Activated T-cell treated with anti-CD3 and anti-CD28 coated beads, Interleukin-2, amount 50 U/mL, for 24 hours (primary cell): ENCODE data around the gene TBC1D23.
"Not testable (repeated sequence)": the region's sequence is repeated elsewhere in the genome, so short reads cannot be mapped to it uniquely, and the experiment has no call there.

Experiments
- DNase-seq: peaks from one replicate; pipeline ENCODE4 v3.0.0-alpha.2; 2020
- H3K27ac Mint-ChIP-seq: 2 replicates; pipeline ENCODE4 v1.8.0; 2020; ENCODE audit warnings: mild to moderate bottlenecking, mixed read lengths
- H3K27me3 Mint-ChIP-seq: 2 replicates; pipeline ENCODE4 v1.8.0; 2020; ENCODE audit warnings: mixed read lengths
- H3K36me3 Mint-ChIP-seq: 2 replicates; pipeline ENCODE4 v1.8.0; 2020; ENCODE audit warnings: low read depth, mixed read lengths
- H3K4me1 Mint-ChIP-seq: 2 replicates; pipeline ENCODE4 v1.8.0; 2020; ENCODE audit warnings: low read depth, mixed read lengths
- H3K4me3 Mint-ChIP-seq: 2 replicates; pipeline ENCODE4 v1.8.0; 2020; ENCODE audit warnings: mild to moderate bottlenecking, moderate library complexity, mixed read lengths
- H3K9me3 Mint-ChIP-seq: 2 replicates; pipeline ENCODE4 v1.8.0; 2020; ENCODE audit warnings: mixed read lengths

Gene TBC1D23

DNA sequence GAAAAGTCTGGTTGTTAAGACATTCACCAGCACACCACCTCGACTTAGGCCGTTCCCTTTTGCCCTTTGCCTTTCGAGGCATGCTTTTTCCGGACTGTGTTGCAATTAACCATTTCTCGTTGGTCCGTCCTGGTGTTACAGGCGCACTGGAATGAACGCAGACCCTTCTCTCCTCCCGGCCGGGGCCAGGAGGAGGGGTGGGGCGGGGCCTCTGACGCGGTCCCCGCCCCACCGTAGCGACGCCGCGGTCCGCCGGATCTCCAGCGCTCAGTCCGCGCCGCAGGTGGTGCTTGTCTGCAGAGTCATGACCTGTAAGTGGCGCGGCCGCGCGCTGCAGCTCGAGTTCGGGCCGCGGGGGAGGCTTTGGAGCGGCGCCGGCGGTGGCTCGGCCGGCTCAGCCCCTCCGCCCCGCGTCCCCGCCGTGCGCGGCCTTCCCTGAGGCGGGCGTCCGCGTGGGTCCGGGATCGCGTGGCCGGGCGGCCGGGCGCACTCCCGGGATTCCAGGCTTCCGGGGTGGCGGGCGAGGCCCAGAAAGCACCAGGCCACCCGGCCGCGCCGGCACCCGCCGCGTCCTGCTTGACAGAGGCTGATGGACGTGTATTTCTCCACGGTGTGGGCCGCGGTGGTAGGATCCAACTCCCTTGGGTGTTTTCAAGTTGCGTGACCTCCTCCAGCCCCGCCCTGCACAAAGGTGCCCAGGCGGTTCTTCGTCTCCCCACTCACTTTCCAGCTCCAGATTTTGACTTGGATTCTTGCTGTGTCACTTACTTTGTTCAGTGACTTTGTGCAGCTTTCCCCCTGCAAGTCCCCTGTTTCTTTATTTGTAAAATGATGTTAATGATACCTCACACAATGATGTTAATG, 73.9 kb downstream of the TBC1D23 start, which contains the start of gene NIT2:
TSS of gene NIT2 (plus strand) at position 270 of the 864 bp plus-strand sequence. CDS start at position 305, 35 bp downstream.
- H3K36me3 Mint-ChIP-seq, result peaks cover 26% of the 10 kb centered on the region
- no peaks in the 10 kb centered on the region for H3K27me3 Mint-ChIP-seq
- peak within 1 kb of the TSS; percentile 92 for H3K4me3 Mint-ChIP-seq
- DNase-seq, result peak; percentile 88
- H3K9me3 Mint-ChIP-seq, result no peaks in the 10 kb centered on the region
- H3K27ac Mint-ChIP-seq, result peak within 1 kb of the TSS; percentile 95
- H3K4me1 Mint-ChIP-seq, result peaks cover 27% of the 10 kb centered on the region

DNA sequence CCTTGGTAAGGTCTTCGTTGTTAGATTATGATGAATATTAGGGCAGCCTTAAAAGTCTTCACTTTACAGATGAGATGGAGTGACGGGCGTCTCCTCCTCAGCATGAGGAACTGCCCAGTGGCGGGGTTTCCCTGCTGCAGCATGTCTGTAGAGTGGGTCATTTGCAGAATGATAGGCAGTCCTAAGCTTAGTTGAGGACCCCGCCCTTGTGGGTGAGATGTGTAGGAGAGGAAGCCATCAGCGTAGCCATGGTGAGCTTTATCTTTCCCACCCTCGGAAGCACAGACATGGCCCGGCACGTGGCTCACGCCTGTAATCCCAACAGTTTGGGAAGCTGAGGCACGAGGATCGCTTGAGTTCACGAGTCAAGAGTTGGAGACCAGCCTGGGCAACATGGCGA, 74.6 kb downstream of the TBC1D23 start:
- peak overlapping the region; percentile 92 for H3K4me3 Mint-ChIP-seq
- peaks cover 27% of the 10 kb centered on the region for H3K4me1 Mint-ChIP-seq
- peaks cover 31% of the 10 kb centered on the region for H3K36me3 Mint-ChIP-seq
- peak; percentile 45 for DNase-seq
- H3K9me3 Mint-ChIP-seq, result no peaks in the 10 kb centered on the region
- H3K27ac Mint-ChIP-seq, result peak overlapping the region; percentile 95
- no peaks in the 10 kb centered on the region for H3K27me3 Mint-ChIP-seq

DNA sequence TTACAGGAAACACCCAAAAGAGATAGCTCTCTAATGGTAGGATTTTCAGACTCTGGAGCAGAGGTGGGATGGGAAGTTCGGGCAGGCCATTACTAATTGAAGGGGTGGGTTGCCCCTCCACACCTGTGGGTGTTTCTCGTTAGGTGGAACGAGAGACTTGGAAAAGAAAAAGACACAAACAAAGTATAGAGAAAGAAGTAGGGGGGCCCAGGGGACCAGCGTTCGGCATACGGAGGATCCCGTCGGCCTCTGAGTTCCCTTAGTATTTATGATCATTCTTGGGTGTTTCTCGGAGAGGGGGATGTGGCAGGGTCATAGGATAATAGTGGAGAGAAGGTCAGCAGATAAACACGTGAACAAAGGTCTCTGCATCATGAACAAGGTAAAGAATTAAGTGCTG, 75.4 kb downstream of the TBC1D23 start:
- H3K4me3 Mint-ChIP-seq, result peak overlapping the region; percentile 92
- peak overlapping the region; percentile 39 for H3K27ac Mint-ChIP-seq

DNA sequence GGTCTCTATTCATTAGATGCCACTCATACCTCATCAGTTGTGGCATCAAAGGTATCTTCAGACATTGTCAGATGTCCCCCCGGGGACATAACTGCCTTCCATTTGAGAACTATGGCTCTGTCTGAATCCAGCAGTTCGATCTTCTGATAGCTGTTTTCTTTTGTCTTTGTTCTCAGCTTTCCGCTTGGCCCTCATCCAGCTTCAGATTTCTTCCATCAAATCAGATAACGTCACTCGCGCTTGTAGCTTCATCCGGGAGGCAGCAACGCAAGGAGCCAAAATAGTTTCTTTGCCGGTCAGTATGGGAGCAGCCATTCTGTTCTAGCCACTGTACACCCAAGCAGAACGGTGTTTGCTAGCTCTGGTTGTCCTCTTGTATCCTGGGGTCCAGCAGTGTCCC, 78.1 kb downstream of the TBC1D23 start:
- Mint-ChIP-seq H3K36me3 (peaks cover 66% of the 10 kb centered on the region), H3K4me3 (no peak overlapping the region), H3K9me3 (no peaks in the 10 kb centered on the region), H3K27ac (no peak overlapping the region), H3K27me3 (no peaks in the 10 kb centered on the region), H3K4me1 (peaks cover 32% of the 10 kb centered on the region)
- no peak for DNase-seq

More for the DNA sequence above, 75.4 kb downstream of the TBC1D23 start:
- H3K4me1 Mint-ChIP-seq, result peaks cover 27% of the 10 kb centered on the region
- H3K9me3 Mint-ChIP-seq, DNase-seq, H3K27me3 Mint-ChIP-seq: not testable (repeated sequence)
- H3K36me3 Mint-ChIP-seq, result peaks cover 39% of the 10 kb centered on the region

DNA sequence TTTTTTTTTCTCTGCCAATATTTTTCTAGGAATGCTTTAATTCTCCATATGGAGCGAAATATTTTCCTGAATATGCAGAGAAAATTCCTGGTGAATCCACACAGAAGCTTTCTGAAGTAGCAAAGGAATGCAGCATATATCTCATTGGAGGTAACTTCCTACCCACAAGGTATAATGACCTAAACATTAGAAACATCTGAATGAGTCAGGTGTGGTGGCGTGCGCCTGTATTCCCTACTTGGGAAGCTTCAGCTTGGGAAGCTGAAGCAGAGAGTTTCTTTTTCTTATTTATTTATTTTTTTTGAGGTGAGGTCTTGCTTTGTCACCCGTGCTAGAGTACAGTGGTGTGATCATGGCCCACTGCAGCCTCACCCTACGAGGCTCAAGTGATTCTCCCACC, 79.0 kb downstream of the TBC1D23 start:
- no peaks in the 10 kb centered on the region for H3K9me3 Mint-ChIP-seq
- H3K27ac Mint-ChIP-seq, result no peak overlapping the region
- H3K4me1 Mint-ChIP-seq, result peaks cover 26% of the 10 kb centered on the region
- no peak for DNase-seq
- H3K4me3 Mint-ChIP-seq, result no peak overlapping the region
- H3K36me3 Mint-ChIP-seq, result peaks cover 75% of the 10 kb centered on the region
- H3K27me3 Mint-ChIP-seq, result no peaks in the 10 kb centered on the region

DNA sequence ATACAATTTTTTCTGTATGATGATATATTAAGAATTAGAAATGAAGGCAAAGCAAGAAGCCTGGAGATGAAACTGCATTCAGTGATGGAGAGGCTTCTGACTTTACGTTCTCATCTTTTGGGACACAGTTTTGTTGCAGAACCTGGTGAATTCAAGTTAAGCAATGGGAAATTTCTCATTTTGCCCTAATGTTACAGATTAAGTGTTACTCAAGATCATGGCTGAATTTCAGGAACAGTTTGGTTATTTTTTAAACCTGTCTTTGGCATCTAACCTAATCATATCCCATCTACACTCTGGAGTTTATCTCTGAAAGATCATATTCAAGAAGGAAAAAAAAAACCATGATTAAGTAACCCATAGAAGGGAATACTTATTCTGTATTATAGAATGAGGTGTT, 79.7 kb downstream of the TBC1D23 start:
- Mint-ChIP-seq H3K36me3 (peaks cover 74% of the 10 kb centered on the region), H3K27ac (peak overlapping the region; percentile 30), H3K4me1 (peaks cover 20% of the 10 kb centered on the region), H3K9me3 (no peaks in the 10 kb centered on the region), H3K4me3 (no peak overlapping the region), H3K27me3 (no peaks in the 10 kb centered on the region)
- DNase-seq, result no peak

DNA sequence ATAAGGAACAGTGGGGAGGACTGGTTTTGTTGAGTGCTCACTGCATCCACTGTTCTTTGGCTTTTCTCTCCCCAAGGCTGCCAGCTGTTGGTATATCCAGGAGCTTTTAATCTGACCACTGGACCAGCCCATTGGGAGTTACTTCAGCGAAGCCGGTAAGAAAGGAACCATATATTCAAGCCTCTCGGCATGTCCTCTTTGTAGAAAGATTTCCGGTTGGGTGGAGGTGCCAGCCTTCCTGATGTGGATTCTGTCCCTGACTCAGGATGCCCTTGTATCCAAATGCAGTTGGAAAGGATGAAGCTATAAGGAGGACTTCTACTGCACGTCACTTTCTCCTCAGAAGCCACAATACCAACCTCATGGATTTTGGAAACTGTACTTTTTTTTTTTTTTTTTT, 87.9 kb downstream of the TBC1D23 start:
- H3K4me3 Mint-ChIP-seq, result no peak overlapping the region
- H3K27me3 Mint-ChIP-seq, result no peaks in the 10 kb centered on the region
- no peak overlapping the region for H3K27ac Mint-ChIP-seq
- no peak for DNase-seq
- peaks cover 96% of the 10 kb centered on the region for H3K36me3 Mint-ChIP-seq
- no peaks in the 10 kb centered on the region for H3K9me3 Mint-ChIP-seq
- H3K4me1 Mint-ChIP-seq, result peaks cover under 1% of the 10 kb centered on the region

DNA sequence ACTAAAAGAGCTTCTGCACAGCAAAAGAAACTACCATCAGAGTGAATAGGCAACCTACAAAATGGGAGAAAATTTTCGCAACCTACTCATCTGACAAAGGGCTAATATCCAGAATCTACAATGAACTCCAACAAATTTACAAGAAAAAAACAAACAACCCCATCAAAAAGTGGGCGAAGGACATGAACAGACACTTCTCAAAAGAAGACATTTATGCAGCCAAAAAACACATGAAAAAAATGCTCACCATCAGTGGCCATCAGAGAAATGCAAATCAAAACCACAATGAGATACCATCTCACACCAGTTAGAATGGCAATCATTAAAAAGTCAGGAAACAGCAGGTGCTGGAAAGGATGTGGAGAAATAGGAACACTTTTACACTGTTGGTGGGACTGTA, 91.0 kb downstream of the TBC1D23 start:
- not testable (repeated sequence) for H3K27me3 Mint-ChIP-seq, H3K4me3 Mint-ChIP-seq, H3K27ac Mint-ChIP-seq, H3K9me3 Mint-ChIP-seq, H3K4me1 Mint-ChIP-seq, DNase-seq
- peaks cover 96% of the 10 kb centered on the region for H3K36me3 Mint-ChIP-seq

DNA sequence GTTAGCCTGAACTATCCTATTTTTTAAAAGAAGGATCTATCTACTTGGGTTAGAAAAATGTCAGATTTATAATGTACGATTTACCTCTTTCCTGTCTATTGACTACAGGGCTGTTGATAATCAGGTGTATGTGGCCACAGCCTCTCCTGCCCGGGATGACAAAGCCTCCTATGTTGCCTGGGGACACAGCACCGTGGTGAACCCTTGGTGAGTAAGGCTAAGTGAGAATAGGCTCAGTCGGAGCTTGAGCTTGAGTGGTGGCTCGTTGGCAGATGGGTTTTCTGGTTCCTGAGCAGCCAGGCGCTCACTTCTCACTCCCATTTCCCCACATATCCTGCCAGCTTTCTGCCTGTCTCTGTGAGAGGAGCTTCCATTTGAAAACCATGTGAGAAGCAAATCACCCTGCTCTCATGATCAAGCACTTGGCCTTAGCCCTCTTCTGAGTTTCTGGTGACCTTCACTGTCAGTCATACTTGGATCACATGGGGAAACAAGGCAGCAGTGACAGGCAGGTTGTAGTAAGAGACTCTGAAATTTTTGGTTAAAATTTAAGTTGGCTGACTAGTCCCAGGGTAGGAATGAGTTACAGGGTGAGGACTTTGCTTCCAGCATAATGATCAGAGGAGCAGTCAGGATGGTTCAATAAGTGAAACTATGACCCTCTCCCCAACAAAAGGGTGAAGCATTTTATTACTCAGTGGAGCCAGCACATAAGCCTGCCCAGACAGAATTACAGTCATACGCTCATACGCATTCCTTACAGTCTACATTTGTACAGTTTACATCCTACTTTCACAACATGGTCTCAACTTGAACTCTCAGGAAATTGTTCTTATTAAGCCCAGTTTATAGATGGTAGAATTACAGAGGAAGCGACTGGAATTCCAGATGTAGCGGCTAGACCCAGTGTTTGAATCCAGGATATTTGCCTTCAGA, 91.8 kb downstream of the TBC1D23 start:
- Mint-ChIP-seq H3K27ac (no peak overlapping the region), H3K36me3 (peaks cover 93% of the 10 kb centered on the region), H3K27me3 (no peaks in the 10 kb centered on the region), H3K4me1 (no peaks in the 10 kb centered on the region), H3K4me3 (no peak overlapping the region), H3K9me3 (no peaks in the 10 kb centered on the region)
- DNase-seq, result no peak

DNA sequence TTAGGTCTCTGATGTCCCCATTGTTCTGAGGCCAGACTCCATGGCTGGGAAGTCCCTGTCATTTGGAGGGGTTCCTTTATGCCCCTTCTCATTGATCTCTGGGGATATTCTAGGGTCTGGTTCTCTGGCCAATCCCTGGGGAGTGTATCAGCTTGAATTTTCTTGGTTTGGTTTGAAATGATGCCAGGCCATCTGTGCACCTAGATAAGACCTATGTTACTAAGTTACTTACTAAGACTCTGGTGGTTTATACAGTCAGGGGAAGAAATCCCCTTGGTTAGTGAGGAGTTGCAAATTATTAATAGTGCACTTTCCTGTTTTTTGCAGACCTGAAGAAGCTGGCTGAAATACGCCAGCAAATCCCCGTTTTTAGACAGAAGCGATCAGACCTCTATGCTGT, 94.1 kb downstream of the TBC1D23 start:
- no peaks in the 10 kb centered on the region for H3K27me3 Mint-ChIP-seq
- no peaks in the 10 kb centered on the region for H3K4me1 Mint-ChIP-seq
- no peaks in the 10 kb centered on the region for H3K9me3 Mint-ChIP-seq
- H3K27ac Mint-ChIP-seq, result peak overlapping the region; percentile 9
- H3K4me3 Mint-ChIP-seq, result no peak overlapping the region
- DNase-seq, result no peak
- peaks cover 93% of the 10 kb centered on the region for H3K36me3 Mint-ChIP-seq

DNA sequence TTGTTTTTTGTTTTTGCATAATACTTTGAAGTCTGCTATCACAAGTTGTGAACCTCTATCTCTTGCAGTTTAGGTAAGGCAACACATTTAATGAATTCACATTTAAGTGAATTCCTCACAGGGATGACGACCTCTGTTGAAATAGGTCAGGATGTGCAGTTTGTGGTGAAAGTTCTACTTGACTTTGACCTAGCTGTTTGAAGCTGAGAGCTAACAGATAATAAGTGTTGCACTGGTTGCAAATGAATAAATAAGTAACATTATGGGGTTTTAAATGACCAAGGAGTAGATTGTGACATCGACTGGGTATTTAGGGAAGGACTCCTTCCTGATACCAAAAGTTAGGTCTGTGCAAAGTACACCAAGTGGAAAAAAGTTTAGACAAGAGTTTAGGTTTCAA, 97.6 kb downstream of the TBC1D23 start:
- DNase-seq, result no peak
- Mint-ChIP-seq H3K4me1 (no peaks in the 10 kb centered on the region), H3K4me3 (no peak overlapping the region), H3K27ac (no peak overlapping the region), H3K9me3 (no peaks in the 10 kb centered on the region), H3K36me3 (peaks cover 94% of the 10 kb centered on the region), H3K27me3 (no peaks in the 10 kb centered on the region)

DNA sequence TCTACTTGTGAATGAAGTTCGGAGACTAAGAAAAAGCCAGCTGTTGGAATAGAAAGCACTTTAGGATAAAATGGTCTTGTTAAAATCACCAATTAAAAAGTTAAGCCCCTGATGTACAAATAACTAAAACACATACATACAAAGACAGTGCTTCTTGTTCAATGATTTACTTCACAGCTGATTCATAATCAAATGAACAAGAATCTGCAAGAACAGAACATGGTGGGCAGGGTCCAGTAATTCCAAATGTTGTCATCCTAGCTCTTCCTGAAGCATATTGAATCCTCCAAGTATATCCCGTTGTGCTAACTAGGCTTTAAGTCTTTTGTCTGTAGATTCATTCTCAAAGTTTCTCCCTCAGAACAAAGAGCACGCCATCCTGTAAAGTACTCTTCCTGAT, 98.2 kb downstream of the TBC1D23 start:
- Mint-ChIP-seq H3K27ac (peak overlapping the region; percentile 5), H3K27me3 (no peaks in the 10 kb centered on the region), H3K4me1 (no peaks in the 10 kb centered on the region), H3K4me3 (no peak overlapping the region), H3K36me3 (peaks cover 94% of the 10 kb centered on the region), H3K9me3 (no peaks in the 10 kb centered on the region)
- no peak for DNase-seq

DNA sequence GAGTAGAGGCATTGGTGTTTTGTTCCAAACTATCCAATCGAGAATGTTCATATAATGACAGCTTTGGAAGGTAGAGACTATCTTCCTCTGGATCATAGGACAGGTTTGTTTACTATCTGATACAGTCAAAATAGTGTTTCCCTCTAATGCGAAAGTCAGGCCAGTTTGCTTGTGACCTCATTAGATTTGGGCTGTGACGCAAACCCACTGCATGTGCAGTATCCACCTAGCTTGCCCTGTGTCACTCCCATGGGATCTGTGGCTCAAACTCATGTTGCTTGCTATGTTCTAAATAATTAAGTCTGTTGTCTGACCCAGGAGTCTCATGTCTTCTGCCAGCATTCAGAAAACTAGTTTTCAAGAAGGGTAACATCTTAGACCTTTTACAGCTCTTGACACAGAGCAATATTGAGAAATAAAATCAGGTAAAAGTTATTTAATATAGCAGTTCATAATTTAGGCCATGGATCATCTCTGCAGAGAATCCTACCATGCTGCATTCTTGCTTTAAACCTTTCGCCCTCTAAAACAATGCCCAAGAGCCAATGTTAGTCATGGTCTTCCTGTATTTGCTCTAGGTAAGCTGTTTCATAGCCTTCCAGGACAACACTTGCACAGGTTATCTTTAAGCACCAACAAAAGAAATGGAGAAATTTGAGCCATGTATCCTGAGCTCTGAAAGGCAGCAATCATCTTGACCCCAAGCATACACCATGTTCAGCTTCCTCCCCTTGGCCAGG, 100.1 kb downstream of the TBC1D23 start:
- Mint-ChIP-seq H3K4me3 (no peak overlapping the region), H3K36me3 (peaks cover 94% of the 10 kb centered on the region), H3K9me3 (no peaks in the 10 kb centered on the region), H3K4me1 (no peaks in the 10 kb centered on the region), H3K27ac (peak overlapping the region; percentile 17), H3K27me3 (no peaks in the 10 kb centered on the region)
- DNase-seq, result no peak

DNA sequence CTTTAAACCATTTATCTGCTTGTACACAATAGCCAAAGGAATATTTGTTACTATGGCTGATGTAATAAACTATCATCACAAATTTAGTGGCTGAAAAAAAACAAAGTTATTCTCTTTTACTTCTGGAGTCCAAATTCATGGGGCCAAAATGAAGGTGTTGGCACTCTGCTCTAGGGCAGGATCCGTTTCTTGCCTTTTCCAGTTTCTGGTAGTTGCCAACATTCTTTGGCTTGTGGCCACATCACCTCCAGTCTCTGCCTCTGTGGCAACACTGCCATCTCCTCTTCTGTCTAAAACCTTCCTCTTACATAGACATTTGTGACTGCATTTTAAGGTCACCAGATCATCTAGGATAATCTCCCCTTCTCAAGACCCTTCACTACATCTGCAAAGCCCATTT, 101.1 kb downstream of the TBC1D23 start:
- no peaks in the 10 kb centered on the region for H3K27me3 Mint-ChIP-seq
- peaks cover 95% of the 10 kb centered on the region for H3K36me3 Mint-ChIP-seq
- no peak overlapping the region for H3K4me3 Mint-ChIP-seq
- H3K9me3 Mint-ChIP-seq, result no peaks in the 10 kb centered on the region
- DNase-seq, result no peak
- H3K4me1 Mint-ChIP-seq, result no peaks in the 10 kb centered on the region
- no peak overlapping the region for H3K27ac Mint-ChIP-seq
